ENCODE results near the gene PECR.
"Not testable (repeated sequence)": the region's sequence is repeated elsewhere in the genome, so short reads cannot be mapped to it uniquely, and the experiment has no call there.

The PECR gene

GRCh38 chr2:216104691-216105090, 23.1 kb upstream of the PECR start:
- DNase-seq (ENCODE audit: low spot score): no peak

GRCh38 chr2:216103213-216103612, 21.6 kb upstream of the PECR start:
- DNase-seq (ENCODE audit: low spot score): no peak

GRCh38 chr2:216101109-216101508, 19.5 kb upstream of the PECR start:
- no peak for DNase-seq (ENCODE audit: low spot score)

GRCh38 chr2:216098421-216099334, 17.1 kb upstream of the PECR start:
- no peak for DNase-seq (ENCODE audit: low spot score)

- no peak for DNase-seq (ENCODE audit: low spot score)
These were observed 13.1 kb upstream of the PECR start for GRCh38 chr2:216094701-216095100.

- no peak for DNase-seq (ENCODE audit: low spot score)
These were observed 11.0 kb upstream of the PECR start for GRCh38 chr2:216092646-216093045.

GRCh38 chr2:216090369-216090786, 8.8 kb upstream of the PECR start:
- DNase-seq (ENCODE audit: low spot score): no peak

- no peak for DNase-seq (ENCODE audit: low spot score)
These were observed 4.7 kb upstream of the PECR start for GRCh38 chr2:216086207-216086893.

GRCh38 chr2:216084547-216084946, 2.9 kb upstream of the PECR start:
- no peak for DNase-seq (ENCODE audit: low spot score)

GRCh38 chr2:216083464-216084281, 2.1 kb upstream of the PECR start:
- DNase-seq (ENCODE audit: low spot score): no peak

- DNase-seq (ENCODE audit: low spot score): no peak
These were observed 1.2 kb upstream of the PECR start for GRCh38 chr2:216082805-216083204.

- DNase-seq (ENCODE audit: low spot score): no peak
These were observed 605 bp upstream of the PECR start for GRCh38 chr2:216082117-216082711.

GRCh38 chr2:216081012-216081411, 597 bp downstream of the PECR start:
- DNase-seq (ENCODE audit: low spot score): no peak

GRCh38 chr2:216080048-216080447, 1.6 kb downstream of the PECR start:
- DNase-seq (ENCODE audit: low spot score): not testable (repeated sequence)

GRCh38 chr2:216078776-216079175, 2.8 kb downstream of the PECR start:
- no peak for DNase-seq (ENCODE audit: low spot score)

- DNase-seq (ENCODE audit: low spot score): no peak
These were observed 5.8 kb downstream of the PECR start for GRCh38 chr2:216075510-216076485.

GRCh38 chr2:216074794-216075193, 6.8 kb downstream of the PECR start:
- no peak for DNase-seq (ENCODE audit: low spot score)

GRCh38 chr2:216074380-216074779, 7.2 kb downstream of the PECR start:
- DNase-seq (ENCODE audit: low spot score): no peak

- no peak for DNase-seq (ENCODE audit: low spot score)
These were observed 7.8 kb downstream of the PECR start for GRCh38 chr2:216073773-216074172.

GRCh38 chr2:216072473-216072872, 9.1 kb downstream of the PECR start:
- no peak for DNase-seq (ENCODE audit: low spot score)
